GM12864 (cell line): ENCODE measurements around the gene BCLAF1.

ENCODE experiments used
- DNase-seq: peaks from one replicate; pipeline ENCODE4 v3.0.0-alpha.2; 2011; ENCODE audit warnings: low read depth
- H3K4me3 ChIP-seq: 2 replicates; pipeline ENCODE4 v1.5.1; 2011; ENCODE audit warnings: mild to moderate bottlenecking, low read depth, low read length, control low read depth
- TF ChIP-seq, protein P1 (sequence below): IDR thresholded peaks from 2 replicates; pipeline ENCODE4 v1.5.1; 2011; ENCODE audit warnings: low read depth, mild to moderate bottlenecking, moderate library complexity, low read length, control low read depth, inconsistent platforms; ENCODE audit errors: missing control alignments

Gene BCLAF1, protein sequence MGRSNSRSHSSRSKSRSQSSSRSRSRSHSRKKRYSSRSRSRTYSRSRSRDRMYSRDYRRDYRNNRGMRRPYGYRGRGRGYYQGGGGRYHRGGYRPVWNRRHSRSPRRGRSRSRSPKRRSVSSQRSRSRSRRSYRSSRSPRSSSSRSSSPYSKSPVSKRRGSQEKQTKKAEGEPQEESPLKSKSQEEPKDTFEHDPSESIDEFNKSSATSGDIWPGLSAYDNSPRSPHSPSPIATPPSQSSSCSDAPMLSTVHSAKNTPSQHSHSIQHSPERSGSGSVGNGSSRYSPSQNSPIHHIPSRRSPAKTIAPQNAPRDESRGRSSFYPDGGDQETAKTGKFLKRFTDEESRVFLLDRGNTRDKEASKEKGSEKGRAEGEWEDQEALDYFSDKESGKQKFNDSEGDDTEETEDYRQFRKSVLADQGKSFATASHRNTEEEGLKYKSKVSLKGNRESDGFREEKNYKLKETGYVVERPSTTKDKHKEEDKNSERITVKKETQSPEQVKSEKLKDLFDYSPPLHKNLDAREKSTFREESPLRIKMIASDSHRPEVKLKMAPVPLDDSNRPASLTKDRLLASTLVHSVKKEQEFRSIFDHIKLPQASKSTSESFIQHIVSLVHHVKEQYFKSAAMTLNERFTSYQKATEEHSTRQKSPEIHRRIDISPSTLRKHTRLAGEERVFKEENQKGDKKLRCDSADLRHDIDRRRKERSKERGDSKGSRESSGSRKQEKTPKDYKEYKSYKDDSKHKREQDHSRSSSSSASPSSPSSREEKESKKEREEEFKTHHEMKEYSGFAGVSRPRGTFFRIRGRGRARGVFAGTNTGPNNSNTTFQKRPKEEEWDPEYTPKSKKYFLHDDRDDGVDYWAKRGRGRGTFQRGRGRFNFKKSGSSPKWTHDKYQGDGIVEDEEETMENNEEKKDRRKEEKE

DNA sequence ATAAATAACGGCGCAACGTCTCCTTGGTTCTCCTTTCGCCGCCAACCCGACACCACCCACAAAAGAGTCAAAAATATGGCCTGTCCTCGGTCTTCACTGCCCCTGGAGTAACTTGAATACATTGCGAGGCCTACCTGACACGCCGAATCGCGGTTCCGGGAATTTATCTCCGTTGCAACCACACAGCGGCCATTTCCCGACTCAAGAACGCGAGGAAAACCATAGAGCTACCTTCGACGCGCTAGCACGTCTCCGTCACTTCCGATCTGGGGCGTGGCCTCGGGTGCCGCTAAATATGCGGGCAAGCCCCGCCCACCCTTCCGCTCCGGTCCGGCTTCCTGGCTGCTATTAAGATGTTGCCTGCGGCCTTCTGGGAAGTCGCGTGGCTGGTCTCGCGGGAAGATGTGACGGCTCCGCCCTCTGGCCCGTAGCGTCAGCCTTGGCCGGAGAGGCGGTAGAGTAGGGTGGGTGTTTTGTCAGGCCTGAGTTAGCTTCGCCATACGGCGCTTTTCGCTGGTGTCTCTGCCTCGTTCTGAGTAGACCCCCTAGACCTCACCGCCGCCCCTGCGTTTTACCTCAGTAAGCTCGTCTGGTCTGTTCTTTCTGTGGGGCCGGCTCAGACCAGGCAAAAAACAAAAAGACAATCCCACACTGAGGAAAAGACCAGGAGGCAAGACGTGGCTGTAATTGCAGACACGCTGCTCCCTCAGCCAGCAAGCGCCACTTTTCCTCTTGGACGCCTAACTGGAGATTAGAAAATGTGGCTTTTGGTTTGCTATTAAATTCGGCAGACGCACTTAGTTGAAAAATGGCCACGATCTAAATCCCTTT is at the start of gene BCLAF1:
BCLAF1 (minus strand) TSS at position 268 of the 831 bp plus-strand sequence. CDS start 9,980 bp downstream, outside the sequence.
- TF ChIP-seq, protein P1, sequence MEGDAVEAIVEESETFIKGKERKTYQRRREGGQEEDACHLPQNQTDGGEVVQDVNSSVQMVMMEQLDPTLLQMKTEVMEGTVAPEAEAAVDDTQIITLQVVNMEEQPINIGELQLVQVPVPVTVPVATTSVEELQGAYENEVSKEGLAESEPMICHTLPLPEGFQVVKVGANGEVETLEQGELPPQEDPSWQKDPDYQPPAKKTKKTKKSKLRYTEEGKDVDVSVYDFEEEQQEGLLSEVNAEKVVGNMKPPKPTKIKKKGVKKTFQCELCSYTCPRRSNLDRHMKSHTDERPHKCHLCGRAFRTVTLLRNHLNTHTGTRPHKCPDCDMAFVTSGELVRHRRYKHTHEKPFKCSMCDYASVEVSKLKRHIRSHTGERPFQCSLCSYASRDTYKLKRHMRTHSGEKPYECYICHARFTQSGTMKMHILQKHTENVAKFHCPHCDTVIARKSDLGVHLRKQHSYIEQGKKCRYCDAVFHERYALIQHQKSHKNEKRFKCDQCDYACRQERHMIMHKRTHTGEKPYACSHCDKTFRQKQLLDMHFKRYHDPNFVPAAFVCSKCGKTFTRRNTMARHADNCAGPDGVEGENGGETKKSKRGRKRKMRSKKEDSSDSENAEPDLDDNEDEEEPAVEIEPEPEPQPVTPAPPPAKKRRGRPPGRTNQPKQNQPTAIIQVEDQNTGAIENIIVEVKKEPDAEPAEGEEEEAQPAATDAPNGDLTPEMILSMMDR, result no peak
- H3K4me3 ChIP-seq, result peak within 1 kb of the TSS; percentile 93
- DNase-seq, result peak; percentile 97

DNA sequence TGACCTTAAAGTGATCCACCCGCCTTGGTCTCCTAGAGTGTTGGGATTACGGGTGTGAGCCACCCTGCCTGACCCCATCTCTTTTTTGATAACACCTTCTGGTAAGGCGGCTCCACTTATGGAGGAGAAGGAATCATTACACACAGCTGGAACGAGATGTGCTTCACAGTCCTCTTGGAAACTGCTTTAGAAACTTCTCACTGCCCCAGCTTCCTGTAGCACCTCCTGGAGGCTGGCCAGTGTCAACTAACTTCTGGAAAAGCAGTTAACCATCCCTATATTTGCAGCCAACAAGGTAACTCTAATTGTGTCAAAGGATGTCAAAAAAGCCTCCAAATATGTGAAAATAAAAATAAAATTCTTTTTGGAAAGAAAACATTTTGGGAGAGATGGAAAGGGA is 48.8 kb upstream of the BCLAF1 start:
- DNase-seq, result no peak
- H3K4me3 ChIP-seq, result no peak overlapping the region
- TF ChIP-seq, protein P1, result no peak

DNA sequence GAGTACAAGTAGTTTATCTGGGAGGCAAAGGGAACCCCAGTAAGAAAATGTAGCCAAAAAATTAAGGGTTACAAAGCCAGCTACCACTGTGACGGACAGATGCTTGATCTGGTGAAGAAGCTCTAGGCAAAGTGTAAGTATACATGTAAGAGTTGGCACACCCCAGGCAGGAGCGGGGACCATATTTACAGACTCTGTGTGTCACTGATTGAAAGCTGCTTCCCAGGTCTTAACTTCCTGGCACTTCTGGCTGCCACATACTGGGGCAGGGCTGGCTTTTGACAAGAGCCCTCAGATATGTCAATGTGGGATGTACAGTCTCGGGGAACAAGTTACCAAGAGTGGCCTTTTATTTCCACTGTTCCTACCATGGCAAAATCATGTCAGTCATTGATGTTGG is 48.0 kb upstream of the BCLAF1 start:
- TF ChIP-seq, protein P1, result no peak
- DNase-seq, result no peak

DNA sequence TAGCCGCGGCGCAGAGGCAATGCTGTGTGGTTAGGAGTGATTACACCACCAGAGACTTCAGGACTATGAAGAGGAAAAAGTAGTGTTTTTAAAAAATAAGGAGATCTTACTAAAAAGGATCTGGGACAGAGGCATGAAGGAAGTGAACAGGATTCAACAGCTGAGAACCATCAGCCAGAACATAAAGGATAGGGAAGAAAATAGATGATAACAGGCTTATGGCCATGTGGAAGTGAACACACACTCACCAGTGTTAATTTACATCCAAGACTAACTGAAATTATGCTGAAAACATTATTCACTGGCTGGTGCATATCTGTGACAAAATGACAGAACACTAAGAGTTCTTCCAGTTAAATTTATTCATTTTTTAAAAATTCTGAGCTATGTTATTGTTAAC is 47.5 kb upstream of the BCLAF1 start:
- no peak for DNase-seq
- TF ChIP-seq, protein P1, result no peak
- H3K4me3 ChIP-seq, result no peak overlapping the region

More for the DNA sequence above, 48.0 kb upstream of the BCLAF1 start:
- no peak overlapping the region for H3K4me3 ChIP-seq

DNA sequence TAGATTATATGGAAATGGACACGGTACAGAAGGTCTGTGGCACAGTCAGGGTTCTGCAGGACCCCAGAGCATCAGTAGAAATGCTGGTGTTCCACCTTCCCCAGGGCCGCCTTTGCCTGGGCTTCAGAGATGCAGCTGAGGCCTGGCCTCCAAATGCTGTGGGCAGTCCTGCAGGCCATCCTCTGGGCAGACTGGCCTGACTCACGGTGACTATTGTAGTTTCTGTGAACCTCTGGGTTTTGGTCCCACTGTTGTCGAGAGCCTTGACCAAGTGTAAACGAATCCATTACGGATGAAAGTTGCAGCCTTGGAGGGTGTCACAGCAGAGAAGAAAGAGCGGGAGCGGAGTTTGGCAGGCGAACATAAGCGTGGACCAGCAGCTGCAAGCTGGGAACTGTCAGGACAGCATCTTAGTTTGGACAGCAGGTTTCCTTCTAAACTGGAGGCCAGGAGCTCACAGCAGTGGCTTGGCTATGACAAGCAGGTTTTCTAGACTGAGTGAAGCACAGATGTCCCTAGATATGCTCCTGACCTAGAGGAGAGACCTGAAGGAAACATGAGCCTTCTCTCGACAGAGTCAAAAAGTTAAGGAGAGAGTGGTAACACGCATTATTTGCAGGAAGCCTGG is 46.2 kb upstream of the BCLAF1 start:
- TF ChIP-seq, protein P1, result no peak

DNA sequence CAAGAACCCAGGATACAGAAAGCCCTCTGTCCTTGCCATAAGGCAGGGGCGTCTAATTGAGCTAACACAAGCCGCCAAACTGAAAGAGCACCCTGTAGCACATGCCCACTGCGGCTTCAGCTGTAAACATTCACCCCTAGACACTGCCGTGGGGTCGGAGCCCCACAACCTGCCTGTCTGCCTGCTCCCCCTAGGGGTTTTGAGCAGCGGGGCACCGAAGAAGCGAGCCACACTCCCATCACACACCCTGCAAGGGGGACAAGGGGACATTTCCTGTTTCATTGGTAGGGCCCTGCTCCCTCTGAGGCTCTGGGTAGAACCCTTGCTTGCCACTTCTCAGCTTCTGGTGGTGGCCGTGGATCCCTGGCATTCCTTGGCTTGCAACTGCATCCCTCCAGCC is 45.2 kb upstream of the BCLAF1 start:
- DNase-seq, result no peak
- H3K4me3 ChIP-seq, result no peak overlapping the region
- TF ChIP-seq, protein P1, result peak; percentile 13

More for the DNA sequence above, 46.2 kb upstream of the BCLAF1 start:
- no peak overlapping the region for H3K4me3 ChIP-seq
- no peak for DNase-seq
